Measurements from ENCODE around the gene TXNRD2. TPM values are rescaled to one million over a fixed set of nuclear protein-coding genes. Genes with fewer than 3 reads are reported as not detected.

The TXNRD2 gene
- total and polyA plus RNA-seq, 2 donors from 2014 or later, result 28.6 to 50.6 TPM

DNA sequence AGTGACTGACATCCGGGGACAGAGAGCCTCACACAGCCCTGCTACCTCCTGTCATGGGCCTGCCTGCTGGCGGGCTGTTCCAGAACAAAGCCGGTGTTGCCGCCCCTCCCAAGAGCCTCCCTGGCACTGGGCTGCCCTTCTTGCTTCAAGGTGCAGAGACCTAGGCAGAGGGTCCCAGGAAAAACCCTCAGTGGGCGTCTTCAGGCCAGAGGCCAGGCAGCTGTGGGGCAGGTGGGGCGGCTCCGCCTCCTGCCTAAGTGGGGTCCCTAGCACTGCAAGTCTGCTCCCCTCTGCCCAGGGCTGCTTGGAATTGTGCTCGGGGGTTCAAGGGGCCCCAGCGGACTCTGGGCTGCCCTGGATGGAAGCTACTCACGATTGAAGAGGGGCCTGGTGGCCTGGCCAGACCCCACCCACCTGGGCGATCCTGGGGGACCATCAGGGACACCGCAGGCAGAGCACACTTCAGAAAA, 66.5 kb downstream of the TXNRD2 start:
- FAIRE-seq (no peak), DNase-seq (peak in 2 of 5 donors; percentile 54 to 56)
- intact Hi-C loops (cut with DNase I), result no loop called here
- Histone ChIP-seq H3K36me3 (ENCODE audit: control insufficient read depth in 2 of 3, insufficient read depth in 3 of 3, low read length in 3 of 3) (no peaks in the 10 kb centered on the region), H3K9me3 (ENCODE audit: control insufficient read depth in 2 of 3, insufficient read depth in 1 of 3, low read length in 3 of 3) (no peaks in the 10 kb centered on the region), H3K4me3 (ENCODE audit: low read length in 3 of 3) (no peak overlapping the region), H3K27me3 (ENCODE audit: control insufficient read depth, insufficient read depth, low read length) (no peaks in the 10 kb centered on the region), H3K4me1 (ENCODE audit: control insufficient read depth in 2 of 3, insufficient read depth in 2 of 3, low read depth in 1 of 3, low read length in 3 of 3) (no peaks in the 10 kb centered on the region), H3K9ac (ENCODE audit: low read length in 3 of 3) (no peak overlapping the region), H3K27ac (ENCODE audit: low read depth in 2 of 2, low read length in 2 of 2) (no peak overlapping the region)
- TF ChIP-seq, protein P1, sequence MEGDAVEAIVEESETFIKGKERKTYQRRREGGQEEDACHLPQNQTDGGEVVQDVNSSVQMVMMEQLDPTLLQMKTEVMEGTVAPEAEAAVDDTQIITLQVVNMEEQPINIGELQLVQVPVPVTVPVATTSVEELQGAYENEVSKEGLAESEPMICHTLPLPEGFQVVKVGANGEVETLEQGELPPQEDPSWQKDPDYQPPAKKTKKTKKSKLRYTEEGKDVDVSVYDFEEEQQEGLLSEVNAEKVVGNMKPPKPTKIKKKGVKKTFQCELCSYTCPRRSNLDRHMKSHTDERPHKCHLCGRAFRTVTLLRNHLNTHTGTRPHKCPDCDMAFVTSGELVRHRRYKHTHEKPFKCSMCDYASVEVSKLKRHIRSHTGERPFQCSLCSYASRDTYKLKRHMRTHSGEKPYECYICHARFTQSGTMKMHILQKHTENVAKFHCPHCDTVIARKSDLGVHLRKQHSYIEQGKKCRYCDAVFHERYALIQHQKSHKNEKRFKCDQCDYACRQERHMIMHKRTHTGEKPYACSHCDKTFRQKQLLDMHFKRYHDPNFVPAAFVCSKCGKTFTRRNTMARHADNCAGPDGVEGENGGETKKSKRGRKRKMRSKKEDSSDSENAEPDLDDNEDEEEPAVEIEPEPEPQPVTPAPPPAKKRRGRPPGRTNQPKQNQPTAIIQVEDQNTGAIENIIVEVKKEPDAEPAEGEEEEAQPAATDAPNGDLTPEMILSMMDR (IDR thresholded peaks at IDR 0.05; ENCODE audit: borderline replicate concordance, extremely low read depth, insufficient read depth), result no peak

DNA sequence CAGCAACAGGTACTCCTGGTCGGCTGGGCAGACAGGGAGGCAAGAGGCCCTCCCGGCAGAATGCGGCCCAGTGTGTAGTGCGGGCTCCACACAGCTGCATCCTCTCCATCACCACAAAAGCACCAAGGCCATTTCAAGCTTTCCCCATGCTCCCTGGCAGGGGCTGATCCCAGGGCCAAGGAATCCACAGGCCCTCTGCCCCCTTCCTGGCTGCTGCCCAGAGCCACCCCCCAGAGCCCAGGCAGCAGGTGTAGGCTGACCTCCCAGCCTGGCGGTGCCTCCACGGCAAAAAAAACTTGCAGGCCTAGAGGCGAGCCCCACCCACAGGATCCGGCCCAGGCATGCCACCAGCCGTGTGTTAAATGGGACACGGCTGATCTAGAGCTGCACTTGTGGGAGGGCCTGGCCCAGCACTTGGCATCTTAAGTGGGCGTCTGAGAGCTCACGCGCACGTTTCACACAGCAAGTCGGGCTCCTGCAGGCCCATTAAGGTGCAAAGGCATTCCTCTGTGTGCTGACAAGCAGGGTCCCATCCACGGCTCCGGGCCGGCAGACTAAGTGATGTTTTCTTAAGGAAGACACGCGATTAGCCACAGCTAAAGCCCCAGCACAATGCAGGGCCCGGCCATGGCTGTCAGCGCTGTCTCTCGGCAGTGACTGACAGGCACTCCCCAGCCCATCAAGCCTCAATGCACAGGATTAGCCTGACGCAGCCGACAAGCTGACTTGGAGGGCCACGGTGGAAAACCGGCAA, 67.1 kb downstream of the TXNRD2 start:
- Histone ChIP-seq H3K4me3 (ENCODE audit: low read length in 3 of 3) (no peak overlapping the region), H3K27ac (ENCODE audit: low read depth in 2 of 2, low read length in 2 of 2) (no peak overlapping the region), H3K9me3 (ENCODE audit: control insufficient read depth in 2 of 3, insufficient read depth in 1 of 3, low read length in 3 of 3) (no peaks in the 10 kb centered on the region), H3K4me1 (ENCODE audit: control insufficient read depth in 2 of 3, insufficient read depth in 2 of 3, low read depth in 1 of 3, low read length in 3 of 3) (no peaks in the 10 kb centered on the region), H3K27me3 (ENCODE audit: control insufficient read depth, insufficient read depth, low read length) (no peaks in the 10 kb centered on the region), H3K36me3 (ENCODE audit: control insufficient read depth in 2 of 3, insufficient read depth in 3 of 3, low read length in 3 of 3) (no peaks in the 10 kb centered on the region), H3K9ac (ENCODE audit: low read length in 3 of 3) (no peak overlapping the region)
- intact Hi-C loops (cut with DNase I), result no loop called here
- DNase-seq (peak; percentile 49 to 72 (median 63)), FAIRE-seq (no peak)
- TF ChIP-seq, protein P1 (IDR thresholded peaks at IDR 0.05; ENCODE audit: borderline replicate concordance, extremely low read depth, insufficient read depth), result no peak

DNA sequence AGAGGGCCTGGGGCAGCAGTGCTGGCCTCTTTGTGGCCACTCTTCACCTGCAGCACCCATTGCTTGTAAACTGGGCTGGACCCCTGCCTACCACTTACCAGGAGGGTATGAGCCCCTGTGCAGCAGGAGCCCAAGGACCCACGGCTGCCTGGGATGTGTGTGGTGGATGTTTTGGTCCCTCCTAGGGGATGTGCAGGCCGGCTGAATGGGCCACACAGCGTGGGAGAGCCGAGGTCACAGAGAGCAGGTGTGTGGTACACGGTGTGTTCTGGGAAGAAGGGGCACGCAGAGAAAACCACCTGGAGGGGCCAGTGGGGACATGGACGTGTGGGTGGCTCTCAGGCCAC, 67.7 kb downstream of the TXNRD2 start:
- H3K4me3 ChIP-seq (ENCODE audit: low read length in 3 of 3), result no peak overlapping the region
- intact Hi-C loops (cut with DNase I), result no loop called here
- no peaks in the 10 kb centered on the region for H3K27me3 ChIP-seq (ENCODE audit: control insufficient read depth, insufficient read depth, low read length)
- TF ChIP-seq, protein P1 (IDR thresholded peaks at IDR 0.05; ENCODE audit: borderline replicate concordance, extremely low read depth, insufficient read depth), result no peak
- no peaks in the 10 kb centered on the region for H3K9me3 ChIP-seq (ENCODE audit: control insufficient read depth in 2 of 3, insufficient read depth in 1 of 3, low read length in 3 of 3)
- no peaks in the 10 kb centered on the region for H3K4me1 ChIP-seq (ENCODE audit: control insufficient read depth in 2 of 3, insufficient read depth in 2 of 3, low read depth in 1 of 3, low read length in 3 of 3)
- no peaks in the 10 kb centered on the region for H3K36me3 ChIP-seq (ENCODE audit: control insufficient read depth in 2 of 3, insufficient read depth in 3 of 3, low read length in 3 of 3)
- peak in 1 of 5 donors; percentile 51 for DNase-seq
- no peak for FAIRE-seq
- H3K9ac ChIP-seq (ENCODE audit: low read length in 3 of 3), result no peak overlapping the region
- H3K27ac ChIP-seq (ENCODE audit: low read depth in 2 of 2, low read length in 2 of 2), result no peak overlapping the region
